HS-5 (cell line): ENCODE data around the gene SCLT1.
A peak's percentile ranks its signal among the peaks of the same experiment; 100 is the strongest.
"Not testable (repeated sequence)": the region's sequence is repeated elsewhere in the genome, so short reads cannot be mapped to it uniquely, and the experiment has no call there.

Source experiments
- DNase-seq: peaks from one replicate; pipeline ENCODE4 v3.0.0-alpha.2; 2012; ENCODE audit warnings: low read depth

SCLT1 gene

DNA sequence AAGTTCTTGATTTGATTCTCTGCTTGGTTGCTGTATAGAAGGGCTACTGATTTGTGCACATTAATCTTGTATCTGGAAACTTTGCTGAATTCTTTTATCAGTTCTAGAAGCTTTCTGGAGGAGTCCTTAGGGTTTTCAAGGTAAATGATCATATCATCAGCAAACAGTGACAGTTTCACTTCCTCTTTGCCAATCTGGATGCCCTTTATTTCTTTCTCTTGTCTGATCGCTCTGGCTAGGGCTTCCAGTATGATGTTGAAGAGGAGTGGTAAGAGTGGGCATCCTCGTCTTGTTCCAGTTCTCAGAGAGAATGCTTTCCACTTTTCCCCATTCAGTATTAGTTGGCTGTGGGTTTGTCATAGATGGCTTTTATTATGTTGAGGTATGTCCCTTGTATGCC lies 23.8 kb downstream of the SCLT1 start:
- not testable (repeated sequence) for DNase-seq

DNA sequence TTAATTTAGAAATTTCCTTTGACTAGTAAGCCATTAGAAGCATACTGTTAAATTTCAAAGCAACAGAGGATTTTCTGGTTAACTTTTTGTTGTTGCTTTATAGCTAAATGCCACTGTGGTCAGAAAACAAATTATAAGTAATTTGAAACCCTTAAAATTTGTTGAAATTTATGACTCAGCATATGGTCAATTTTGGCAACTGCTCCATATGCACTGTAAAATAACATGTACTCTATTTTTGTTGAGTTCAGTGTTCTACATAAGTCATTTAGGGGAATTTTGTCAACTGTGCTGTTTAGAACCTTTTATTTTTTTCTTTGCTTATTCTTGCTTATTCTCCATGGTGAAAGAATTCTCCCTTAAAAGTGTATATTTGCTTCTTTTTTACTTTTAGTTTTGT lies 28.6 kb downstream of the SCLT1 start:
- peak; percentile 24 for DNase-seq

DNA sequence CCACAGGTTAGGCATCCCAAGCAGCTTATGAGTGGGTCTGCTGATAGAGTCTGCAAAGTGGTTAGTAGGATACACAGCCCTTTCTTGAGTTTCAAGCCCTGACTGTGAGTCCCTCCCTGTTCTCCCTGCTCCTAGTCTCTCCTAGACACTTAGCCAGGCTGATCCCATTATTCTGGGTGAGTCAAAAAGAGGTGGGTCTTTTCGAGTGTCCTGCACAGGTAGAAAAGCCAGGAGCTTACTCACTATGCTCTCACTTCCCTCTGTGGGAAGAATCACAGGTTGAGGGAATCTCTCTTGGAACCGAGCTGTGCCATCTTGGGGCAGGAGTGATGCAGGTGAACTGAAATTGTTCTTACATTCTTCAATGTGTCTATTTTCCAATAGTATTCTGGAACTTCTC lies 29.7 kb downstream of the SCLT1 start:
- no peak for DNase-seq

DNA sequence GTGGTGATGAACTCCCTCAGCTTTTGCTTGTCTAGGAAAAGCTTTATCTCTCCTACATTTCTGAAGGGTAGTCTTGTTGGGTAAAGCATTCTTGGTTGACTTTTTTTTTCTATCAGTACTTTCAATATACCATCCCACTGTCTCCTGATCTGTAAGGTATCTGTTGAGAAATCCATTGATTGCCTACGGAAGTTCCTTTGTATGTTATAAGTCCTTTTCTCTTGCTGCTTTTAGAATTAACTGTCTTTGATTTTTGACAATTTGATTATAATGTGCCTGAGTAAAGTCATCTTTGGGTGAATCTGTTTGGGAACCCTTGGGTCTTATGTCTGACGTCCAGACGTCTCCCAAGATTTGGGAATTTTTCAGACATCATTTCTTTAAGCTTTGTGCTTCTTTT lies 30.8 kb downstream of the SCLT1 start:
- DNase-seq, result no peak

DNA sequence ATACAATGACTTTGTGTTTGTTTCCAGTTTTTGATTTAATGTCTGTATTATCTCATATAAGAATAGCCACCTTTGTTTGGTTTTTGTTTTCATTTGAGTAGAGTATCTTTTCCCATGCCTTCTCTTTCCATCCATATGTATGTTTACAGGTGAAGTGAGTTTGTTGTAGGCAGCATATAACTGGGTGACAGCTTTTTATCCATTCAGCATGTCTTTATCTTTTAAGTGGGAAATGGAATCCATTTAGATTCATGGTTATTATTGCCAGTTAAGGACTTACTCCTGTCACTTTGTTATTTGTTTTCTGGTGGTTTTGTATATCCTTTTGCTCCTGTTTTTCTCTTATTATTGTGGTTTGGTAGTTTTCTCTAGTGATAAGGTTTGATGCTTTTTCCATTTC lies 34.3 kb downstream of the SCLT1 start:
- no peak for DNase-seq

DNA sequence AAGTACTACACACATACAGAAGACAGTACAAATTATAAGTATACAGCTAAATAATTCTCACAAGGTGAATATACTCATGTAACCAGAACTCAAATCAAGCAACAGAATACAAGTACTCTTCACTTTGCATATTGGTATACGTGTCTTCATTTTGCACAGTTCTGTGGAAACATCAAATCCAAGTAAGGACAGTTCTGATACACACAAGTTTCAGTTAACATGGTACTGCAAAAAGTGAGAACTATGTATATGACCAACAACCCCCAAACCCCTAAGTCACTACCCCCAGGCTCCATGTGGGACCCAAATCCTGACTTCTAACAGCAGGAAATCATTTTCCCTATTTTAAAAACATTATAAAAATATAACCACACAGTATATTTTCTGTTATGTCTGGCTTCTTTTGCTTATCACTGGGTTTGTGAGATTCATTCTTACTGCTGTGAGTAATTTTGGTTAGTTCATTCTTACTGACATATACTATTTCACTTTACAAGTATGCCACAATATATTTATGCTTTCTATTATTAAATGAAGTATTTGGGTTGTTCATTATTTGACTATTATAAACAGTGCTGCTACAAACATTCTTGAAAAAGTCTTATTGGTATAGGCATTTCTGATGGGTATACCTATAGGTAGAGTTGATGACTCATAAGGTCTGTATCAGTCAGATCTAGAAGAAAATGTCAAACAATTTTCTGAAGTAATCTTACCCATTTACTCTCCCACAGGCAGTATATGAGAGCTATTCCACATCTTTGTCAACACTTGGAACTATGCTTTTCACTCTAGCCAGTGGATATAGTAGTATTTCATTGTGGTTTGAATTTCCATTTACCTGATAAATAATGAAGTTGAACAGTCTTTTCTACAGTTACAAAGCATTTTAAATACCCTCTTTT lies 47.0 kb downstream of the SCLT1 start:
- no peak for DNase-seq

DNA sequence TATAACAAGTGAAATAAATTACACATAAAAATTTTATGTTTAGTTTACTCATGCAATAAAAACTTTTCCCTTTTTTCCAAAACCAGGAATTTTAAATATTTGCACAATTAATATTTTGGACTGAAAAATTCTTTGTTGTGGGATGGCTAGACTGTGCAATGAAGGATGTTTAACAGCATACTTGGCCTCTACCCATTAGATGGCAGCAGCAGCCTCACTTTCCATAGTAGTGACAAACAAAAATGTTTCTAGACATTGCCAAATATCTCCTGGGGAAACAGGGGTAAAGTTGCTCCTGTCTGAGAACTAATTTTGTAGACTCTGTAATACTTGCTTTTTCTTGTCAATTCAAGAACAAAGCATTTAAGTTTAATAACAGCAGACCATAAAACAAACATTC lies 49.8 kb downstream of the SCLT1 start:
- DNase-seq, result no peak

DNA sequence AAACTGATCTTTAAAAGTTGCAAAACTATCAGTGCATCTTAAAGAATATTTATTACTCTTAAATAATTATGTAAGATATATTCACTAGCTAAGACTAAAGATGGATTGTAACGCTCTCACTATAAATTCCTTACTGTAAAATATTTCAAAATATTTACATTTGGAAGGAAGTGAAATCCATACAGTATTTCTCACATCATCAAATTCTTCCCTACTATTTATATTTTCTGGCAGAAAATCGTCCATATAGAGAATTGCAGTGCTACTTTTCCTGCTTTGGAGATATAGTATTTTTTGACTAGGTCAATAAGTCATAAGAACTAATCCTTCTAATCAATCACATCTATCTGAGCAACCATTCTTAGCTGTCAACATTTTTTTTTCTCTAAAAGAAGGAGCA lies 52.9 kb downstream of the SCLT1 start:
- no peak for DNase-seq

DNA sequence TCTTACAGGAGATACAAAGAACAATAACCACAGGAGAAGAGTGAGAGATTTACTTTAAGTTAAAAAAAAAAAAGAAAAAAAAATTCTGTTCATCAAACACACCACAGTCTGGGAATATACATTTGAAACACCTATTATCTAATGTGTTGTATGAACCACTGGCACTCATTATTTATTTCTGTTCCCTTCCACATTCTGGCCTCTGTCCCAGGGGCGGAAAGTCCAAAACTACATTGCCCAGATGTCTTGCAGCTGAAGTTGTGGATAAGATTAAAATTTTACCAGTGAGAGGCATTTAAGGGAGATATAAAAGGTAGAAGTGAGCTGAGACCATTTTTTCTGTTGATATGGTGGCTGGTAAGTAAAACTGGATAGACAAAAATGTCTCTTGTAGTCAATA lies 56.2 kb downstream of the SCLT1 start:
- DNase-seq, result no peak

DNA sequence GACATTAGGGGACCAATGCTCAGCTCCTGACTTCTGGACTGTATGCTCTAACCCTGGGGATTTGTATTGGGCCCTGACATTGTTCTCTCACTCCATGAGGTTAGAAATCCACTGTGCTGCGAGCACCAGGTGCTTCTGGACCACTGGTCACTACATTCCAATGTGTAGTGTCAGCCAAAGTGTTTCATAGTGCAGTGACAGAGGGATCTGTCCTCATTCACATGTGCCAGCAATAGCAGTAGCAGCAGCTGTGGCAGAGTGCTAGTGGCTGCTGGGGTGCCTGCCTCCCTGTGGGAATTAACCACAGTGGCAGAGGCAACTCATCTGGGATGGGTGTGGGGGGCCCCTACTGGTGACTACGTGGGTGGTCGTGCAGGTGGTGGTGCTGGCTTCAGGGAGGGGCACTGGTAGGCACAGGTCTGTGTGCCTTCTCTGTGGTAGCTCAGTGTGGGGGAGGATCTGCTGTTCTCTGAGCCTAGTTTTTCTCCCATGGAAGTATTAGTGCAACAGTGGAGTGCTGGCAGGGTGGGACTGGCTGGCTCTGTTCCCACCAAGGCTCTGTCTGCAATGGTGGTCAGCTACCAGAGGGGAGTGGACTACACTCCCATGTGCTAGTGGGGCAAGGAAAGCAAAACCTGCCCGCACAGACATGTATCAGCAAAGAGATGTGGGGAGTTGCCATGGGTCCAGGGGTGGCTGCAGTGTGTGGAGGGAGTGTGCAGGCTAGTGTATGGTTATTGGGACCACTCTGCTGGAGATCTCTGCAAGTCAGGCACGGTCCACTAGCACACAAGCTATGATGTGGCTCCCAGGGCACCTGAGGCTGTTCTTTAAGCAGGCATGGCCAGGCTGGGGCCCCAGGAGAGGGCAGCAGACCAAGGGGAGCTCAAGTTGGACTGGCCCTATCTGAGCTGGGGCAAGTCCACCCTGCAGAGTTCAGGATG lies 78.5 kb downstream of the SCLT1 start:
- no peak for DNase-seq

DNA sequence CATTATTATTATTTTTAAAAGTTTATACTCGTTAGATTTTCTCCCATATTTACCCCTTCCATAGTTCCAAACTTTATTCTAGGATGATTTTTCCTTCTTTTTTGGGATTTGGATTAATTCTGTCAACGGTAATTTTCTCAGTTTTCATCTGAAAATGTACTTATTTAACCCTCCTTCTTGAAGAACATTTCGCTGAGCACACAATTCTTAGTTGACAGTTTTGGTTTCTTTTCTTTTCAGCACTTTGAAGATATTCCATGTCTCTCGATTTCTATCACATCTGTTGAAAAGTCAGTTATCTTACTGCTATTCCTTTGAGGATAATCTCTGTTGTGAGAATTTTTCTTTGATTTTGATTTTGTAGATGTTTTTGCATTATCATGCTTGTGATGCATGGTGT lies 85.2 kb downstream of the SCLT1 start:
- DNase-seq, result no peak

DNA sequence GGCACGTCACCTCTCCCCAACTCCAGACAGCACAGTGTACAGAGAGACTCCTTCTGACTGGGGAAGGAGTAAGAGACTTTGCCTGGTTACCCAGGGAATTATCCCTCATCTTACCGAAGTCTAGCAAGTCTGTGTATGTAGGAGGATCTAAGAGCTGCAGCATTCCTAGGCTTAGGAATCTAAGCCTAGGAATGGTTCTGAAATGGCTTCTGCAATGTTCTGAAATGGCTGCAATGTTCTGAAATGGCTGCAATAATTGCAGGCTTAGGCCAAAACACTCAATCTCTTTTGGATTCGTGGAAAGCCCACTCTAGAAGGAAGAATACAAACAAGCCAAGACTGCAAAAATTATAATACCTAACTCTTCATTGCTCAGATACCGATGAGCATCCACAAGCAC lies 106.4 kb downstream of the SCLT1 start:
- no peak for DNase-seq

DNA sequence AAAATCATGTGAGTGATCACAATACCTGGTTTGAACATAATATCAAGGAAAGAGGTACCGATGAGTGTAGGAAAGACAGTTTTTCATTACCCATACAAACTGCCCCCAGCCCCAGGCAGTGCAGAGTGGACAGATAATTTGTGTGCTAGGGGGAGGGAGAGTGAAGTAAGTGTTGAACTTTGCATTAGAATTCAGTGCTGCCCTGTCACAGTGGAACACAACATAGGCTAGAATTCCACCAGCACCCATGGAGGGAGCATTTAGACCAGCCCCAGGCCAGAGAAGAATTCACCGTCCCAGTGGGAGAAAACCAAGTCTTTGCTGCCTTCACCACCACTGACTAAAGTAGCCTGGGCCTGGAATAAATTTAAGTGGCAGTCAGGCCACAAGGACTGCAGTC lies 107.3 kb downstream of the SCLT1 start:
- no peak for DNase-seq

DNA sequence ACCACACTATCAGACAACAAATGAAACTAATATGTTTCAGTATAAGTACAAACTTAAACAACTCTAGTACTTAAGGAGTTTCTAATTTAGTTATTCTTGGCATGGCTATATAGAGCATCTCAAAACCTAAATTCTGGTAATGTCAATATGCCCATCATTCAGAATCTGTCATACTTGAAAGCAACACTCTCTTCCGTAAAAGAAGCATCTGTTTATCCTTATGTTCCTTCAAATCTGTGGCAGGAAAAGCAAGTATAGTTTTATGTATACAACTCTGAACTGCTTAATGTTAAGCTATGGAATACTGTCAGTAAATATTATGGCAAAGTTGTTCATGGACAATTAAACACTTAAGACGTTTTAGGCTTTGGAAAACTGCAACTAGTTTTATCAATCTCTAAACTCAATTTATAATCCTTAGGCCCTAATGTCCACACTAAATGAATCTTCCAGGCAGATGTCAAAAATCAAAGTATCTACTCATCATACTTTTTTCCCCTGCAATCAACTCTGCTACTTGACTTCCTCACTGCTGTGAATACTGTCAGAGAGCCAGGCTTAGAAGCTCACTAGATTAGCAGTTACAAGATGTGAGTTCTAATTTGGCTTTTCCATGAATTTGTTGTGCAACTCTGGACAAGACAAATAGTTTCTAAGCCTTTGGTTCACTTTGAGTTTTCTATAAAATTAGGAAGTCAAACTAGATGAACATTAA lies 109.4 kb downstream of the SCLT1 start:
- DNase-seq, result no peak

DNA sequence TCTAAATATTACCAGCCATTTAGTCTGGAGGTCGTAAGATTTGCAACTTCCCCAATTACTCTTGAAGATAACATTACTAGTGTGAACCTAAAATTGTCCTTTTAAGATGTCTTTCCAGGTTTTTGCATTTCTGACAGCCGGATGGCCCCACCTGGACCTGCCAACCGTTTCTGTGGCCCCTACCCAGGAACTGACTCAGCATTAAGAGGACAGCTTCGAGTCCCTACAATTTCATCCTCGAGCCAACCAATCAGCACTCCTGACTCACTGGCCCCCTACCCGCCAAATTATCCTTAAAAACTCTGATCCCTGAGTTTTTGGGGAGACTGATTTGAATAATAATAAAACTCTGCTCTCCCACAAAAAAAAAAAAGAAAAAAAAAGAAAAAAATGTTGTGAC lies 112.0 kb downstream of the SCLT1 start:
- DNase-seq, result no peak

DNA sequence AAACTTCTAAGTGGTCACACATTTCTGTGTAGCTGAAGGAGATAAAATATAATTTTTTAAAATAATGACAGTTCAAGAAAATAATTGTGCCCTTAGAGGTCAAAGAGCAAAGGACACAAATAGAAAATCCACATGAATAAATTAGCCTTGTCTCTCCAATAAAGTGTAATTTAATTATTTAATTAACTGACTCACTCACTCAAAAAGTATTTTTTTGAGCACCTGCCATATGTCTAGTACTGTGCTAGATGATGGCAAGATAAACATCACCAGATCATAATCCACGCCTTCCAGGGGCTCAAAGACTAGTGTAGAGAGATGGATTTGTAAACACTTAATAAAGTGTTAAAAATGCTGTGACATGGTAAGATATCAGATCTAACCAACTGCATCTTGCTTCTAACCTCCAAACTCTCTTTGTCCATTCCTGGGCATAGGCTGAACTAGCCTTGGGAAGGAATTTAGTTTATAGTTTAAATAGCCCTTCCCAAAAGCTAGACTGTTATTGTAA lies 112.5 kb downstream of the SCLT1 start:
- DNase-seq, result no peak

DNA sequence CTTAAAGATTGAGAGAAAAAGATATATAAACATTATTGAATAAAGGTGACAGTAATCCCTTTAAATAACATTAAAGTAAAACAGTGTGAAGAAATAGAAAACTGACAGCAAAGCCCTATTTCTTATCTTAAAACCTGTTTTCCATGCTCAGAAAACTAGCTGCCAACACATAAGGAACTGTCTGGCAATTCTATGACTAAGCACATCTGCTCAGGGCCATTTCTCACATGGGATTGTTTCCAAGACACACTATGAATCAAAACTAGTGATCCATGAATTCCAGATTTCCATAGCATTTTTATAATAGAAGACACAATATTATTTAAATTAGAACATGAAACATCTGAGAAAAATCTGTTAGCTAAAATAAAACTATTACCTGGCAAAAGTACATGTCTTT lies 113.4 kb downstream of the SCLT1 start:
- peak; percentile 51 for DNase-seq

DNA sequence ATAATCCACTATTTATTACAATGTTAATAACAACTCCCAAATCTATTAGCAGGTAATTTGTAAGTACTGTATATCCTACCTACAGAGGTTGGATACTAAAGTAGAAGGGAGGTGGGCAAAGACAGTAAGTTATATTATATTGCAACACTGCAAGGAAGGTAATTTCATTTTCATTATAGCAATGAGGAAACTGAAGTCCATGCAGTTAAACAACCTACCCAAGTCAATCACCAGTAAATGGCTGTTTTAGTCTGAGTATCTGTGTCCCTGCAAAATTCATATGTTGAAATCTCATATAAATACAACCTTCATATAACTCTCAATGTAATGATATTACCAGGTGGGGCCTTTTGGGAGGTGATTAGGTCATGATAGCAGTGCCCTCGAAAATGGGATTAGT lies 114.4 kb downstream of the SCLT1 start:
- DNase-seq, result no peak

DNA sequence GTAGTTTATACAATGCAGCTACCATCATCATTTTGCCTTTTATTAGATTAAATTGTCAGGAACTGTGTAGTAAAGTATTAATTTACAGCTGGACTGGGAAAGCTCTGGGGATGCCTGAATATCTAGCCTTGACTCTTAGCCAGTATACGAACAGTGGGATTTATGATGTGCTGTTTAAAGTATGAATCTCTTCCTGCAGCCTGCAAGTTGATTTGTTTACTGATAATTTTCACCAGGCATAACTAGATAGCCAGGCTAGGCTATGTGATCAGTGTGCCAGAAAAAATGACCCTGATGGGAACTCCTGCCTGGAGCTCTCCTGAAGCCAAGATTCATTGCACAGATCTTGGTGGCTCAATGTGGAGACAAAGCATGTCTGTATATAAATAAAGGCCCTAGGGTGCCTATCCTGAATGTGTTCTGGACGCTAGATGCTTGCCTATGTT lies 119.2 kb downstream of the SCLT1 start:
- no peak for DNase-seq

DNA sequence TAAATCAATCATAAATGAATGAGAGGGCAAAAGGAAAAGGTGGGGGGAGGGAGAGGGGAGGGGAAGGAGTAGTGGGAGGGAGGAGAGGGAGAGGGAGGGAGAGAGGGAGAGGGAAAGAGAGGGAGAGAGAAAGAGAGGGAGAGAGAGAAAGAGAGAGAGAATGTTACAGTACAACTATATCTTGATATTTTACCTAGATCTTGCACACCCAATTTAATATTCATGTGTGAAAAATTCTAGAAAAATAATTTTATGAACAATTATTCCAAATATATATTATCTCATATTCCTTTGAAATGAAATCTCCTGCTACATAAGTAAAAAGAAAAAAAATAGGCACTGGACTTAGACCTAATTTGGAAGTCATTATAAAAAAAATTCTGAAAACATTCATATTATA lies 120.0 kb downstream of the SCLT1 start:
- no peak for DNase-seq

DNA sequence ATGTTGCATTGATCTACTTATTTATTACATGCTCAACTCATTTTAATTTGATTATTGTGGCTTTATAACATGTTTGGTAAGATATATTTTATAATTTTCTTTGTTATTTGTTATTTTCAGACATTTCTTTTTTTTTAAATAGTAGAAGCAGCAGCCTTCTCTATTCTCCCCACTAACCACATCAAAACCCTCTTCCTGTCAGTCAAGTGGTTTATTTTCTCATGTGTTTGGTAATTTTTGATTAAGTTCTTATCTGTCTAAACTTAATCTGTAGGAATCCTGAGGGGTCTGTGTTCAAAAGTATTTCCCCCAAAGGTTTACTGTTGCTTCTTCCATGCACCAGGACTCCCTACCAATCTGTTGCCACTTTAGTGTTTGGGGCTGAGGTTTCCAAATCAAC lies 131.9 kb downstream of the SCLT1 start:
- DNase-seq, result no peak

DNA sequence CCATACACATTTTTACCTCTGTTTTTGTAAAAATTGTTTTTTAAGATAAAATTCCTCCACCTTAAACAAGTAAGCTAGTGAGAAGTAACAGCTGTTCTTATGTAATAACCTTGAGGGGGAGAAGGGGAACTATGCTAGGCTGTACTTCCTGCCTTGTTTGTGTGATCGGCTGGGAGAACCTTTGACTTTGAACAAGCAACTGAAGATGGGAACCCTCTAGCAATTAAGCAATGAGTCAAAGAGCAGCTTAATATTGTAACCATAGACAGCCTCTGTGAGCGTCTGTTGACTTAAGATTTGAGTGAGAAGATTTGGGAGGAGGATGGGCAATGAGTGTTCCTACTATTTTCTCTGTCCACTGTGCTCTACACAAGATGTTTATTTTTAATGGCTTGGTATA lies 135.1 kb downstream of the SCLT1 start:
- no peak for DNase-seq
